ENCODE data around the gene ZNF215. TPM values are rescaled to one million over a fixed set of nuclear protein-coding genes. Genes with fewer than 3 reads are reported as not detected.

ZNF215 gene
- polyA plus RNA-seq, 1 experiment, result 4.1 TPM

DNA sequence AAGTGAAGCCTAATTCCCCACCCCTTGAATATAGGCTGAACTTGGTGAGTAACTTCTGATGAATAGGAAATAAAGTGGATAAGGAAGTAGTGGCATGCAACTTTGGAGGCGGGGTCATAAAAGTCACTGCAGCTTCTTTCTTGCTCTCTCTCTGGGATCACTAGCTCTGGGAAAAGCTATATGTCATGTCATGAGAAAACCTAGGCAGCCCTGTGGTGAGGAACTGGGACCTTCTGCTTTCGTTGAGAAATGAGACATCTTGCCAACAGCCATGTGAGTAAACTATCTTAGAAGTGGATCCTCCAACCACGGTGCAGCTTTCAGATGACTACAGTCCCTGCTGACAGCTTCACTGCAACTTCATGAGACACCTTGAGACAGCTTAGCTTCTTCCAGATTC is 78.3 kb downstream of the ZNF215 start:
- ChIA-PET POLR2A (no interaction called here), CTCF (no interaction called here)
- Histone ChIP-seq H3K4me3 (ENCODE audit: low read depth, low read length) (peak overlapping the region; percentile 18; the same call in 1 of the 2 replicates), H3K27ac (ENCODE audit: low read depth, low read length) (no peak overlapping the region), H3K9me3 (ENCODE audit: control insufficient read depth, insufficient read depth, low read length) (no peaks in the 10 kb centered on the region), H3K27me3 (ENCODE audit: control insufficient read depth, insufficient read depth, low read length) (no peaks in the 10 kb centered on the region)
- TF ChIP-seq, protein P1, sequence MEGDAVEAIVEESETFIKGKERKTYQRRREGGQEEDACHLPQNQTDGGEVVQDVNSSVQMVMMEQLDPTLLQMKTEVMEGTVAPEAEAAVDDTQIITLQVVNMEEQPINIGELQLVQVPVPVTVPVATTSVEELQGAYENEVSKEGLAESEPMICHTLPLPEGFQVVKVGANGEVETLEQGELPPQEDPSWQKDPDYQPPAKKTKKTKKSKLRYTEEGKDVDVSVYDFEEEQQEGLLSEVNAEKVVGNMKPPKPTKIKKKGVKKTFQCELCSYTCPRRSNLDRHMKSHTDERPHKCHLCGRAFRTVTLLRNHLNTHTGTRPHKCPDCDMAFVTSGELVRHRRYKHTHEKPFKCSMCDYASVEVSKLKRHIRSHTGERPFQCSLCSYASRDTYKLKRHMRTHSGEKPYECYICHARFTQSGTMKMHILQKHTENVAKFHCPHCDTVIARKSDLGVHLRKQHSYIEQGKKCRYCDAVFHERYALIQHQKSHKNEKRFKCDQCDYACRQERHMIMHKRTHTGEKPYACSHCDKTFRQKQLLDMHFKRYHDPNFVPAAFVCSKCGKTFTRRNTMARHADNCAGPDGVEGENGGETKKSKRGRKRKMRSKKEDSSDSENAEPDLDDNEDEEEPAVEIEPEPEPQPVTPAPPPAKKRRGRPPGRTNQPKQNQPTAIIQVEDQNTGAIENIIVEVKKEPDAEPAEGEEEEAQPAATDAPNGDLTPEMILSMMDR (IDR thresholded peaks at IDR 0.05; ENCODE audit: low read depth, low read length), result no peak
- DNase-seq (ENCODE audit: low read depth, low spot score), result no peak

Other genes starting within 250 kb of the ZNF215 start
- gene MRPL17, start 243.1 kb upstream of the ZNF215 start, polyA plus RNA-seq (2011; rRNA removed), result 63.3 and 69.1 TPM in 2 replicates
- 0.11 and 0.19 TPM in 2 replicates for gene OR2AG2, start 154.4 kb upstream of the ZNF215 start, polyA plus RNA-seq (2011; rRNA removed)
- gene OR2AG1, start 143.4 kb upstream of the ZNF215 start, polyA plus RNA-seq (2011; rRNA removed), result not detected in 2 replicates
- gene OR6A2, start 126.7 kb upstream of the ZNF215 start, polyA plus RNA-seq (2011; rRNA removed), result 0.02 and 0.06 TPM in 2 replicates
- not detected in 2 replicates for gene OR10A5, start 80.7 kb upstream of the ZNF215 start, polyA plus RNA-seq (2011; rRNA removed)
- gene OR10A2, start 63.4 kb upstream of the ZNF215 start, polyA plus RNA-seq (2011; rRNA removed), result not detected in 2 replicates
- gene OR10A4, start 49.8 kb upstream of the ZNF215 start, polyA plus RNA-seq (2011; rRNA removed), result not detected in 2 replicates
- gene OR2D2, start 33.9 kb upstream of the ZNF215 start, polyA plus RNA-seq (2011; rRNA removed), result 0.09 TPM in 1 of 2 replicates, not detected in the other
- gene OR2D3, start 5.4 kb upstream of the ZNF215 start, polyA plus RNA-seq (2011; rRNA removed), result not detected in 2 replicates
- 1.9 and 3.4 TPM in 2 replicates for gene ZNF214, start 93.9 kb downstream of the ZNF215 start, polyA plus RNA-seq (2011; rRNA removed)
- gene NLRP14, start 94.1 kb downstream of the ZNF215 start, polyA plus RNA-seq (2011; rRNA removed), result 0.02 and 0.06 TPM in 2 replicates
- not detected in 2 replicates for gene RBMXL2, start 162.6 kb downstream of the ZNF215 start, polyA plus RNA-seq (2011; rRNA removed)

Data from AG04450 (cell line).